PC-9 (cell line): Measurements from ENCODE around the gene ANKRD33. TPM values are rescaled to one million over a fixed set of nuclear protein-coding genes. Genes with fewer than 3 reads are reported as not detected.
"Not testable (repeated sequence)": the region's sequence is repeated elsewhere in the genome, so short reads cannot be mapped to it uniquely, and the experiment has no call there.

Experiments
- BruUV-seq: library from RNA; stranded (reverse); fragments of 400-500 nt; replicated peaks from 2 replicates; lab custom pipeline; 2021; lab: Mats Ljungman, UMichigan
- CTCF ChIA-PET: fragments of 300-600 bp; sonication (Branson Sonifier 250); formaldehyde crosslinking; loops from one replicate; lab custom pipeline; 2022; ENCODE audit warnings: antibody characterized with exemption; lab: Charles Lee
- POLR2A ChIA-PET: fragments of 300-600 bp; sonication (Branson Sonifier 250); formaldehyde crosslinking; loops from one replicate; lab custom pipeline; 2022; ENCODE audit warnings: antibody characterized with exemption; ENCODE audit not compliant: unreplicated experiment; lab: Charles Lee
- DNase-seq, 2 experiments: peaks; one replicate each; pipeline versions ENCODE4 v3.0.0 to v3.0.0-alpha.2; 2015 to 2022; ENCODE audit warnings: mixed read lengths in 1 of 2
- H2AFZ ChIP-seq: fragments of 200-600 bp; sonication (generic); 2 replicates; pipeline ENCODE4 v1.8.1; 2017; ENCODE audit warnings: antibody characterized with exemption
- H3F3A ChIP-seq: fragments of 200-600 bp; sonication (generic); 2 replicates; pipeline ENCODE4 v1.8.1; 2017; ENCODE audit warnings: antibody characterized with exemption, mild to moderate bottlenecking, low read depth; ENCODE audit not compliant: insufficient read depth
- H3K27ac ChIP-seq: fragments of 200-600 bp; sonication (generic); 2 replicates; pipeline ENCODE4 v1.6.1; 2016; ENCODE audit warnings: mixed run types
- H3K27me3 ChIP-seq: fragments of 200-600 bp; sonication (generic); 2 replicates; pipeline ENCODE4 v1.6.1; 2016; ENCODE audit warnings: low read depth, mixed run types; ENCODE audit not compliant: insufficient read depth
- H3K36me3 ChIP-seq: fragments of 200-600 bp; sonication (generic); 2 replicates; pipeline ENCODE4 v1.6.1; 2016; ENCODE audit warnings: low read depth, mixed run types
- H3K4me1 ChIP-seq: fragments of 200-600 bp; sonication (generic); replicated peaks from 2 replicates; pipeline ENCODE4 v1.6.1; 2016; ENCODE audit warnings: mixed run types; ENCODE audit not compliant: insufficient read depth
- H3K4me2 ChIP-seq: fragments of 200-600 bp; sonication (generic); 2 replicates; pipeline ENCODE4 v1.6.1; 2017; ENCODE audit warnings: mixed run types
- H3K4me3 ChIP-seq: fragments of 200-600 bp; sonication (generic); 2 replicates; pipeline ENCODE4 v1.6.1; 2016; ENCODE audit warnings: mixed run types
- H3K79me2 ChIP-seq: fragments of 200-600 bp; sonication (generic); 2 replicates; pipeline ENCODE4 v1.6.1; 2017; ENCODE audit warnings: low read depth, mixed run types
- H3K9me2 ChIP-seq: fragments of 200-600 bp; sonication (generic); 2 replicates; pipeline ENCODE4 v1.8.1; 2017; ENCODE audit warnings: mild to moderate bottlenecking; ENCODE audit not compliant: insufficient read depth
- H3K9me3 ChIP-seq: fragments of 200-600 bp; sonication (generic); 2 replicates; pipeline ENCODE4 v1.8.1; 2016; ENCODE audit warnings: low read depth; ENCODE audit not compliant: insufficient read depth
- H4K20me1 ChIP-seq: fragments of 200-600 bp; sonication (generic); 2 replicates; pipeline ENCODE4 v1.8.1; 2017; ENCODE audit not compliant: insufficient read depth
- CTCF ChIP-seq: fragments of 200-600 bp; sonication (generic); conservative IDR thresholded peaks from 2 replicates; pipeline ENCODE4 v1.6.1; 2017; ENCODE audit warnings: mixed run types, antibody characterized with exemption, mild to moderate bottlenecking, moderate library complexity
- EZH2 ChIP-seq: fragments of 200-600 bp; sonication (generic); IDR thresholded peaks from 2 replicates; pipeline ENCODE4 v1.8.0; 2017; ENCODE audit warnings: antibody characterized with exemption, low read depth
- intact Hi-C: fragments of 100-400 bp; cut with micrococcal nuclease; formaldehyde crosslinking; loops from one replicate; pipeline ENCODE4 v1.10.0; 2022; ENCODE audit not compliant: unreplicated experiment
- total RNA-seq: library from RNA; stranded (reverse); gene quantifications from 2 replicates; pipeline ENCODE4 v1.2.3, GENCODE V29; 2021

Gene ANKRD33
- total RNA-seq, 1 experiment from 2014 or later: not detected

GRCh38 chr12:51883998-51884675, 3.8 kb upstream of the ANKRD33 start:
- Histone ChIP-seq H3K4me2 (no peak overlapping the region), H4K20me1 (no peaks in the 10 kb centered on the region), H3F3A (no peaks in the 10 kb centered on the region), H3K27ac (no peak overlapping the region), H3K79me2 (no peaks in the 10 kb centered on the region), H3K9me2 (no peaks in the 10 kb centered on the region), H3K36me3 (no peaks in the 10 kb centered on the region), H2AFZ (no peak overlapping the region), H3K27me3 (peaks cover 10% of the 10 kb centered on the region; the same call in 1 of the 2 replicates), H3K9me3 (peaks cover 11% of the 10 kb centered on the region), H3K4me3 (no peak overlapping the region), H3K4me1 (no peaks in the 10 kb centered on the region)
- ChIA-PET POLR2A (no interaction called here), CTCF (no interaction called here)
- no peak for DNase-seq
- TF ChIP-seq CTCF: no peak
- no peak for TF ChIP-seq EZH2
- BruUV-seq: no TSS peak
- intact Hi-C loops: no loop called here

- CTCF ChIA-PET: no interaction called here
Measured at GRCh38 chr12:51884676-51885229, 3.1 kb upstream of the ANKRD33 start.

GRCh38 chr12:51885294-51886020, 2.4 kb upstream of the ANKRD33 start:
- CTCF ChIA-PET: interaction anchor here (0.6 kb wide), 1 partner anchor 60 kb away, joined by 3 read pairs; no protein-coding TSS in a partner anchor

More at GRCh38 chr12:51884676-51885229, 3.1 kb upstream of the ANKRD33 start:
- Histone ChIP-seq H2AFZ (no peak overlapping the region), H3K9me2 (no peaks in the 10 kb centered on the region), H3K4me1 (no peaks in the 10 kb centered on the region), H3K79me2 (no peaks in the 10 kb centered on the region), H3K4me3 (no peak overlapping the region), H3F3A (no peaks in the 10 kb centered on the region), H3K36me3 (no peaks in the 10 kb centered on the region), H4K20me1 (no peaks in the 10 kb centered on the region), H3K27ac (no peak overlapping the region), H3K27me3 (peaks cover 6% of the 10 kb centered on the region; the same call in 1 of the 2 replicates), H3K4me2 (no peak overlapping the region), H3K9me3 (peaks cover 11% of the 10 kb centered on the region)
- intact Hi-C loops: no loop called here
- BruUV-seq: no TSS peak
- POLR2A ChIA-PET: no interaction called here
- DNase-seq: peak in 1 of 2 experiments; percentile 55
- TF ChIP-seq CTCF (no peak), EZH2 (no peak)

More at GRCh38 chr12:51885294-51886020, 2.4 kb upstream of the ANKRD33 start:
- H3K4me2 ChIP-seq, H3K79me2 ChIP-seq, H3K27ac ChIP-seq, H3K4me1 ChIP-seq, intact Hi-C loops, H4K20me1 ChIP-seq, H2AFZ ChIP-seq, BruUV-seq, H3K9me2 ChIP-seq, DNase-seq, H3F3A ChIP-seq, POLR2A ChIA-PET, H3K27me3 ChIP-seq, H3K36me3 ChIP-seq, H3K4me3 ChIP-seq: not testable (repeated sequence)
- peaks cover 11% of the 10 kb centered on the region for H3K9me3 ChIP-seq
